ENCODE measurements around the gene SUMO2.
"Not testable (repeated sequence)": the region's sequence is repeated elsewhere in the genome, so short reads cannot be mapped to it uniquely, and the experiment has no call there.

Gene SUMO2

GRCh38 chr17:75142236-75142971, 40.4 kb downstream of the SUMO2 start:
- DNase-seq, result no peak

DNA sequence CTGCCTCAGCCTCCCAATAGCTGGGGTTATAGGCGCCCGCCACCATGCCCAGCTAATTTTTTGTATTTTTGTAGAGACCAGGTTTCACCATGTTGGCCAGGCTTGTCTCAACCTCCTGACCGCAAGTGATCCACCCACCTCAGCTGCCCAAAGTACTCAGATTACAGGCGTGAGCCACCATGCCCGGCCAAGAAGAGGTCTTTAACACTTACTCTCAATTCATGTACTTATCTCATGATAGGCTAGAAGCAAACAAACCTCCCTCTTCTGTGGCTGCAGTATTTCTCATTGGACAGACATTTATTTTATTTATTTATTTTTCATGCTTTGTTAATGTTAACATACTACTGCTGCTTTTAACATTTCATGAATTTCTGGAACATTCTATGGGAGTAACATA, 44.2 kb downstream of the SUMO2 start:
- DNase-seq, result no peak

DNA sequence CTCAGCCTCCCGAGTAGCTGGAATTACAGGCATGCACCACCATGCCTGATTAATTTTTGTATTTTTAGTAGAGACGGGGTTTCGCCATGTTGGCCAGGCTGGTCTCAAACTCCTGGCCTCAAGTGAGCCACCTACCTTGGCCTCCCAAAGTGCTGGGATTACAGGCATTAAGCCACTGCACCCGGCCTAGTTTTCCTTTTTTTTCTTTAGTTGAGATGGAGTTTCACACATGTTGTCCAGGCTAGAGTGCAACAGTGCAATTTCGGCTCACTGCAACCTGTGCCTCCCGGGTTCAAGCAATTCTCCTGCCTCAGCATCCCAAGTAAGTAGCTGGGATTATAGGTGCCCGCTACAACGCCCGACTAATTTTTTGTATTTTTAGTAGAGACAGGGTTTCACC, 45.0 kb downstream of the SUMO2 start:
- DNase-seq, result not testable (repeated sequence)

GRCh38 chr17:75135946-75136345, 46.8 kb downstream of the SUMO2 start:
- no peak for DNase-seq

GRCh38 chr17:75135452-75135851, 47.3 kb downstream of the SUMO2 start:
- no peak for DNase-seq

GRCh38 chr17:75133607-75134347, 49.0 kb downstream of the SUMO2 start:
- DNase-seq, result not testable (repeated sequence)

- no peak for DNase-seq
Measured at GRCh38 chr17:75133001-75133400, 49.8 kb downstream of the SUMO2 start.

DNA sequence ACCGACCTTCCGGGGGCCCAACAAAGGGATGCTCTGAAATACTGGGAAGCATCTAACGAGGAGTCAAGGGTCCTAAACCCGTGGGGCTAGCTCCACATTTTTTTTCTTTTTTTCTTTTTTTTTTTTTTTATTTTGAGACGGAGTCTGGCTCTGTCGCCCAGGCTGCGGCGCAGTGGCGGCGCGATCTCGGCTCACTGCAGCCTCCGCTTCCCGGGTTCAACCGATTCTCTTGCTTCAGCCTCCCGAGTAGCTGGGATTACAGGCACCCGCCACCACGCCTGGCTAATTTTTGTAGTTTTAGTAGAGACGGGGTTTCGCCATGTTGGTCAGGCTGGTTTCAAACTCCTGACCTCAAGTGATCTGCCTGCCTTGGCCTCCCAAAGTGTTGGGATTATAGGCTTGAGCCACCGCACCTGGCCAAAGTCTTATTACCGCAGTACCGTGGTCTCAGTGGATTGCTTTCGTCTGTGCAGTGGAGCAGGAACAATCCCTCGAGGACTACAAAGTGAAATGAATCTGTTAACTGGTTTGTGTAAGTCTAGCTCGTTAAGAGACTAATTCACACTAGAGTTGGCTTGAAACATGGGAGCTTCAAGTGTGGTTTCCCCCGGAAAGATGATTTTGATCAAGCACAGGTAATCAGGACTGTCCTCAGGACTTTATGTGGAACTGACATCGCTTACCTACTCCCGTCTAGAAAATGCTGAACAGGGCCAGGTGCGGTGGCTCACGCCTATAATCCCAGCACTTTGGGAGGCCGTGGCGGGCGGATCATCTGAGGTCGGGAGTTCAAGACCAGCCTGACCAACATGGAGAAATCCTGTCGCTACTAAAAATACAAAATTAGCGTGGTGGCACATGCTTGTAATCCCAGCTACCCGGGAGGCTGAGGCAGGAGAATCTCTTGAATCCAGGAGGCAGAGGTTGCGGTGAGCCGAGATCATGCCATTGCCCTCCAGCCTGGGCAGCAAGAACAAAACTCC, 50.5 kb downstream of the SUMO2 start:
- DNase-seq, result not testable (repeated sequence)

GRCh38 chr17:75131278-75132017, 51.3 kb downstream of the SUMO2 start, which contains the start of gene NT5C:
NT5C (minus strand) TSS chr17:75131742; CDS start chr17:75131707, 35 bp downstream.
- peak; percentile 55 to 62 for DNase-seq

DNA sequence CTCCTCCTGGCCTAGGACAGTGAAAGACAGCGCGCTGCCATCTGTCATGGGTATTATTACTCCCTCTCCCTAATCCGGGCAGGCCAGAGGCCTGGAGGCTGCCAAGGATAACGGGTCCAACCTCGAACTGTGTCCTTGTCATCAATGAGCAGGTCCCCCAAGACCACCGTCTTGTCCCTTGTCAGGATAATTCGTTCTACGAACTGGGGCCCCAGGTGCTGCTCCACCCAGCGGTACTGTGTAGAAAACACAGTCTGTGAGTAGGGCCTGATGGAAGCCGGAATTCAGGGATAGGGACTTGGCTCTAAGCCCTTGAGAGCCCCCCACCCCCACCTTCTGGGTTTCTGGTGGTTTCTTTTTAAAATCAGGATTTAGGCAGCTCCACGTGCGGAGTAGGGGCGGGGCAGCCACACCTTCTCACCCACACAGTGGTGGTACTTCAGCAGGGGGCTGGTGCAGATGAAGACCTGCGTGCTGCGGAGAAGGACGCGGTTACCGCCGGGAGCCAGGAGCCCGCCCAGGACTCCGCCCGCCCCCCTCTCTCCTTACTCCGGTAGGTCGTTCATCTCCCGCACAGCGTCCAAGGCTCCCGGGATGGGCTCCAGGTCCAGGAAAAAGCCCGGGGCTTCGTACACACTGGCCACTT, 52.0 kb downstream of the SUMO2 start:
- peak; percentile 45 to 48 for DNase-seq

- no peak for DNase-seq
Measured at GRCh38 chr17:75130059-75130631, 52.6 kb downstream of the SUMO2 start.

GRCh38 chr17:75129576-75129975, 53.2 kb downstream of the SUMO2 start:
- no peak for DNase-seq

DNA sequence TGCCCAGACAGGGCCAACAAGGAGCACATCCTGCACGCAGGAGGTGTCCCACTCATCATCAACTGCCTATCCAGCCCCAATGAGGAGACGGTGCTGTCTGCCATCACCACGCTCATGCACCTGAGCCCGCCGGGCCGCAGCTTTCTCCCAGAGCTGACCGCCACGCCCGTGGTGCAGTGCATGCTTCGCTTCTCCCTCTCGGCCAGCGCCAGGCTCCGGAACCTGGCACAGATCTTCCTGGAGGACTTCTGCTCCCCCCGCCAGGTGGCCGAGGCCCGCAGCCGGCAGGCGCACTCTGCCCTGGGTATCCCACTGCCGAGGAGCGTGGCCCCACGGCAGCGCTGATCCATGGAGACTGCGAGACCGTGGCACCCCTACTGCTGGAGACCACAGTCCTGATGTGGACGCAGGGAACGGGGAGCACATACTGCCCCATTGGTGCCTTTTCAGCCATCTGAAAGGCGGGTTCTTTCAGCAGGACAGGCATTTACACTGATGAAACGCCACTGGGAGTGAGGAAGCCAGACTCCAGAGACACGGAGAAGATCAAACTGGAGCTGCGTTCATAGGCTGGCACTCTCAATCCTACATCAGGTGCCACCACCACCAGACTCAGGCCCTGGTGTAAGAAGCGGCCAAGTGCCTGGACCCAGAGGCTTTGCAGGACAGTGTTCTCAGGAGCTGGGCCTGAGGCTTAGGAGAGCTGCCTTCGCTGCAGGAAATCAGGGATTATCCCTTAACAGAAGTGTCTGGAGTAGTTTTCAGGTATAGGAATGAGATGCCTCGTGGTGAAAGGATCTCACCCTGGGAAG, 53.9 kb downstream of the SUMO2 start:
- DNase-seq, result no peak

DNA sequence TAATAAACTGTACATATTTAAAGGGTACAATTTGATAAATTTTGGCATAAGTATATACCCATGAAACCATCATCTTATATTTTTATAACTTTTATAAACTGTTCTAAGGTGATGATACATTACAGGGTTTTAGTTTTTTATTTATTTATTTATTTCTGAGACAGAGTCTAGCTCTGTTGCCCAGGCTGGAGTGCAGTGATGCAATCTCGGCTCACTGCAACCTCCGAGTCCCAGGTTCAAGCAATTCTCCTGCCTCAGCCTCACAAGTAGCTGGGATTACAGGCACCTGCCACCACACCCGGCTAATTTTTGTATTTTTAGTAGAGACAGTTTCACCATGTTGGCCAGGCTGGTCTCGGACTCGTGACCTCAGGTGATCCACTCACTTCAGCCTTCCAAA, 54.8 kb downstream of the SUMO2 start:
- DNase-seq, result not testable (repeated sequence)

DNA sequence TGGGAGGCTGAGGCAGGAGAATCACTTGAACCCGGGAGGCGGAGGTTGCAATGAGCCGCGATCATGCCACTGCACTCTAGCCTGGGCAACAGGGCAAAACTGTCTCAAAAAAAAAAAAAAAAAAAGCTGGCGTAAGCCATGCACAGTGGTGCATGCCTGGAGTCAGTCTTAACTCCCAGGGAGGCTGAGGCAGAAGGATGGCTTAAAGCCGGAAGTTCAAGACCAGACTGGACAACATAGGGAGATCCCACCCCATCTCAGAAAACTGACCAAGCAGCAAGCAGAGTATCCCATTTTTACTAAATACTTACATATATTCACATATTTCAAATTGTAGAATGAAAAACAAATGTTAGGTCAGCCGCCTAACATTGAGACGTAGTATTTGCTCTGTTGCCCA, 55.8 kb downstream of the SUMO2 start:
- no peak for DNase-seq

DNA sequence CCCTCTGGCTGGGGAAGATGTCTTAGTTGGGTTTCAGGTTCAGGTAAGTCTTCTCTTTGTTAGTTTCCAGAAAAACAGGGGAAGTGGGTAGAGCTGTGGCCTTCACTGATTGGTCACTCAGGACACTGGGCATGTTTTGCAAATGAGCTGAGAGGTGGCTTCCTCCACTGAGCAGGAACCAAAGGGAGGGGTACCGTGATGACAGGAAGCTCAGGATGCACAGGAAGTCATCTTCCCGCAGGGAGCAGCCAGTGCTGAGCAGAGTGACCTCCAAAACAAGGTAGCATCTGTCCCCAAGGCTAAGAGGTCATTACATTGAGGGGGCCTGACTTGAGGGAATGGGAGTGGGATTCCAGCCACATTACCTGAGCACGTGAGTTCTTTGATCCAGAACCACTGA, 56.8 kb downstream of the SUMO2 start:
- no peak for DNase-seq

DNA sequence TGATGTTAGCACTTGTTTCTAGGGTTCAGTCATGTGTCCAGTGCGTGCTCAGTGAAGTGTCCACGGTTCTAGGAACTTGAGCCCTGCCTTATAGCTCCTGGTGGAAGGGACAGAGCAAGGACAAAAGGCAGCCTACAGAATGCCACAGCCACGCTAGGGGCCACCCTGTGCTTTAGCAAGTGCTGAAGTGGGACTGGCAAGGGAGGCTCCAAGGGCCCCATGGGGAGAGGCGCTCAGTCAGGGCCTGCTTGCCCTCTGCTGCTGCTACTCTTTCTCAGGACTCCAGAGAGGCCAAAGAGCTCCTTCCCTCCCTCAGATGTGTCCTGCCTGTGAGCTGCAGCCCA, 58.0 kb downstream of the SUMO2 start:
- no peak for DNase-seq

GRCh38 chr17:75124041-75124818, 58.5 kb downstream of the SUMO2 start:
- DNase-seq, result peak; percentile 31 to 50

- no peak for DNase-seq
Measured at GRCh38 chr17:75118307-75118706, 64.5 kb downstream of the SUMO2 start.

- DNase-seq, result no peak
Measured at GRCh38 chr17:75116737-75117136, 66.0 kb downstream of the SUMO2 start.

Data from CD4-positive, alpha-beta T cell treated with Interleukin-1 beta for 1 hour (primary cell).